PC-3 (cell line): ENCODE measurements around the gene EVA1A. TPM values are rescaled to one million over a fixed set of nuclear protein-coding genes. Genes with fewer than 3 reads are reported as not detected.

Experiments used
- ATAC-seq: fragments of 200-7000 bp; cut with Tn5 transposase; 2 replicates; pipeline ENCODE4 v1.9.1; 2020; ENCODE audit warnings: mild to moderate bottlenecking, moderate library complexity
- BruUV-seq: library from RNA; stranded (reverse); fragments of 400-500 nt; replicated peaks from 2 replicates; lab custom pipeline; 2021; lab: Mats Ljungman, UMichigan
- CTCF ChIA-PET: fragments of 300-600 bp; sonication (Branson Sonifier 250); formaldehyde crosslinking; loops from one replicate; lab custom pipeline; 2022; ENCODE audit warnings: antibody characterized with exemption; lab: Charles Lee
- POLR2A ChIA-PET: fragments of 300-600 bp; sonication (Branson Sonifier 250); formaldehyde crosslinking; loops from one replicate; lab custom pipeline; 2022; ENCODE audit warnings: antibody characterized with exemption; ENCODE audit not compliant: unreplicated experiment; lab: Charles Lee
- DNase-seq: peaks from one replicate; pipeline ENCODE4 v3.0.0-alpha.2; 2015
- H2AFZ ChIP-seq: fragments of 300-600 bp; sonication (generic); 2 replicates; pipeline ENCODE4 v1.6.0; 2016; ENCODE audit warnings: antibody characterized with exemption, low read length
- H3F3A ChIP-seq: fragments of 300-600 bp; sonication (generic); one replicate; pipeline ENCODE4 v1.6.0; 2017; ENCODE audit warnings: antibody characterized with exemption, low read length, control low read depth, mild to moderate bottlenecking; ENCODE audit not compliant: unreplicated experiment
- H3K27ac ChIP-seq: fragments of 300-600 bp; sonication (generic); 2 replicates; pipeline ENCODE4 v1.5.1; 2016; ENCODE audit warnings: mild to moderate bottlenecking, low read length
- H3K27me3 ChIP-seq: fragments of 300-600 bp; sonication (generic); 2 replicates; pipeline ENCODE4 v1.6.1; 2016; ENCODE audit warnings: low read length, mixed read lengths
- H3K36me3 ChIP-seq: fragments of 300-600 bp; sonication (generic); 2 replicates; pipeline ENCODE4 v1.6.1; 2016; ENCODE audit warnings: low read depth, mixed run types, low read length, mixed read lengths
- H3K4me1 ChIP-seq: fragments of 300-600 bp; sonication (generic); 2 replicates; pipeline ENCODE4 v1.5.1; 2016; ENCODE audit warnings: low read length; ENCODE audit not compliant: insufficient read depth
- H3K4me2 ChIP-seq: fragments of 300-600 bp; sonication (generic); 2 replicates; pipeline ENCODE4 v1.6.0; 2016; ENCODE audit warnings: low read length
- H3K4me3 ChIP-seq: fragments of 300-600 bp; sonication (generic); 2 replicates; pipeline ENCODE4 v1.5.1; 2016; ENCODE audit warnings: mild to moderate bottlenecking, low read length, mixed read lengths
- H3K79me2 ChIP-seq: fragments of 300-600 bp; sonication (generic); 2 replicates; pipeline ENCODE4 v1.6.1; 2017; ENCODE audit warnings: low read length, mixed read lengths
- H3K9ac ChIP-seq: fragments of 300-600 bp; sonication (generic); 2 replicates; pipeline ENCODE4 v1.6.0; 2016; ENCODE audit warnings: mild to moderate bottlenecking, low read length
- H3K9me2 ChIP-seq: fragments of 300-600 bp; sonication (generic); replicated peaks from 2 replicates; pipeline ENCODE4 v1.6.1; 2016; ENCODE audit warnings: mixed run types, low read length, mixed read lengths
- H3K9me3 ChIP-seq: fragments of 300-600 bp; sonication (generic); 2 replicates; pipeline ENCODE4 v1.6.1; 2016; ENCODE audit warnings: low read length, mixed read lengths
- H4K20me1 ChIP-seq: fragments of 300-600 bp; sonication (generic); 2 replicates; pipeline ENCODE4 v1.6.1; 2016; ENCODE audit warnings: low read length, mixed read lengths
- EZH2 ChIP-seq: fragments of 300-600 bp; sonication (generic); IDR thresholded peaks from one replicate; pipeline ENCODE4 v1.6.1; 2017; ENCODE audit warnings: antibody characterized with exemption, mild to moderate bottlenecking, low read length; ENCODE audit not compliant: unreplicated experiment
- EZH2phosphoT487 ChIP-seq: fragments of 300-600 bp; sonication (generic); IDR thresholded peaks from 2 replicates; pipeline ENCODE4 v1.6.1; 2018; ENCODE audit warnings: mild to moderate bottlenecking, antibody characterized with exemption, low read length, borderline replicate concordance
- intact Hi-C: fragments of 100-400 bp; cut with micrococcal nuclease; formaldehyde crosslinking; loops from 2 replicates; pipeline ENCODE4 v1.9.0; 2023
- total RNA-seq: library from RNA; depleted of rRNA; stranded (reverse); fragments of >200 nt; gene quantifications from 2 replicates; pipeline ENCODE4 v1.2.3, GENCODE V29; 2014
- TF ChIP-seq, protein P1 (sequence below): fragments of 300-600 bp; sonication (generic); conservative IDR thresholded peaks from 2 replicates; pipeline ENCODE4 v1.5.1; 2017; ENCODE audit warnings: antibody characterized with exemption, low read depth, mild to moderate bottlenecking, low read length

Gene EVA1A
- total RNA-seq, 1 experiment from 2014 or later = 48.9 TPM

DNA sequence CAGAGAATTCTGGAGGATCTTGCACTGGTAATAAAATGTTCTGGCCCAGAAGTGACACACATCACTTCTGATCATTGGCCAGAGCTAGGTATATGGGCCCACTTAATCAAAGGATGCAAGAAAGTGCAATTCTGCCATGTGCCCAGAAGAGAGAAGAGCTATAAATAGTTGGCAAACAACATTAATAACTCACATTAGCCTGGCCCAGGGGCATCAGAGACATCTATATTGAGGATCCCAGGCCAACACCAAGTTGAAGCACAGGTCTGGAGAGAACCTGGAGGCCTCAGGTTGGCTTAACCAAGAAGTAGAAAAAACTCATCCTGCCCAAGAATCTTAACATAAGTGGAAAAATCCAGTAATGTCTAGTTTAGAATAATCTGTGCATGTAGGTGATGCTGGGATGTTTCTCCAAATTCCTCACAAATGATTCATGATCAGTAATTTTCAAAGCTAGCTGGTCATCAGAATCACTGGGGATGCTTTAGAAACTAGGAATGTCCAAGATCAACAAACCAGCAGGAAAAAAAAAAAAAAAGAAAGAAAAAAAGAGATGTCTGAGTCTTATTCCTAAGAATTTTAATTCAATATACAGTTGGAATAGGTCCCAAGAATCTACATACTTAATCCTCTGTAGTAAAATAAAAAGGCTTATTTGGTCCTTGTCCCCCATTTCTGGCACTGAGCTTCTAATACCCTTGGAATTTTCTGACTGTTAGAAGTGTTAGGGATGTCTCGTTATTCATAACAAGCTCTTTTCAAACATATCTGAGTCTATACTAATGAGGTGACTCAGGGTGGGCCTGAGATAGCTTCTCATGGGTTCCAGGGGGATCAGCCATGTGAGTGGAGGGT is 35.0 kb upstream of the EVA1A start:
- intact Hi-C loops = no loop called here
- TF ChIP-seq, protein P1, sequence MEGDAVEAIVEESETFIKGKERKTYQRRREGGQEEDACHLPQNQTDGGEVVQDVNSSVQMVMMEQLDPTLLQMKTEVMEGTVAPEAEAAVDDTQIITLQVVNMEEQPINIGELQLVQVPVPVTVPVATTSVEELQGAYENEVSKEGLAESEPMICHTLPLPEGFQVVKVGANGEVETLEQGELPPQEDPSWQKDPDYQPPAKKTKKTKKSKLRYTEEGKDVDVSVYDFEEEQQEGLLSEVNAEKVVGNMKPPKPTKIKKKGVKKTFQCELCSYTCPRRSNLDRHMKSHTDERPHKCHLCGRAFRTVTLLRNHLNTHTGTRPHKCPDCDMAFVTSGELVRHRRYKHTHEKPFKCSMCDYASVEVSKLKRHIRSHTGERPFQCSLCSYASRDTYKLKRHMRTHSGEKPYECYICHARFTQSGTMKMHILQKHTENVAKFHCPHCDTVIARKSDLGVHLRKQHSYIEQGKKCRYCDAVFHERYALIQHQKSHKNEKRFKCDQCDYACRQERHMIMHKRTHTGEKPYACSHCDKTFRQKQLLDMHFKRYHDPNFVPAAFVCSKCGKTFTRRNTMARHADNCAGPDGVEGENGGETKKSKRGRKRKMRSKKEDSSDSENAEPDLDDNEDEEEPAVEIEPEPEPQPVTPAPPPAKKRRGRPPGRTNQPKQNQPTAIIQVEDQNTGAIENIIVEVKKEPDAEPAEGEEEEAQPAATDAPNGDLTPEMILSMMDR = no peak
- no peak for TF ChIP-seq EZH2
- TF ChIP-seq EZH2phosphoT487 = no peak
- no TSS peak for BruUV-seq
- POLR2A ChIA-PET = interaction anchor here (0.6 kb wide), 1 partner anchor 11 kb away, joined by 3 read pairs; no protein-coding TSS in a partner anchor
- Histone ChIP-seq H3K36me3 (no peaks in the 10 kb centered on the region), H3K4me2 (peak overlapping the region; percentile 54), H4K20me1 (no peaks in the 10 kb centered on the region), H3K9me2 (no peaks in the 10 kb centered on the region), H3K9me3 (no peaks in the 10 kb centered on the region), H3K4me3 (no peak overlapping the region), H3K27me3 (no peaks in the 10 kb centered on the region), H3K27ac (peak overlapping the region; percentile 53), H2AFZ (no peak overlapping the region), H3F3A (peaks cover 6% of the 10 kb centered on the region), H3K79me2 (no peaks in the 10 kb centered on the region), H3K9ac (no peak overlapping the region), H3K4me1 (peaks cover 67% of the 10 kb centered on the region)
- peak; percentile 69 for ATAC-seq
- DNase-seq = peak; percentile 90
- CTCF ChIA-PET = interaction anchor here (0.6 to 1.6 kb wide), 5 partner anchors 10 to 45 kb away, joined by 3 to 23 read pairs (median 5); no protein-coding TSS in a partner anchor

DNA sequence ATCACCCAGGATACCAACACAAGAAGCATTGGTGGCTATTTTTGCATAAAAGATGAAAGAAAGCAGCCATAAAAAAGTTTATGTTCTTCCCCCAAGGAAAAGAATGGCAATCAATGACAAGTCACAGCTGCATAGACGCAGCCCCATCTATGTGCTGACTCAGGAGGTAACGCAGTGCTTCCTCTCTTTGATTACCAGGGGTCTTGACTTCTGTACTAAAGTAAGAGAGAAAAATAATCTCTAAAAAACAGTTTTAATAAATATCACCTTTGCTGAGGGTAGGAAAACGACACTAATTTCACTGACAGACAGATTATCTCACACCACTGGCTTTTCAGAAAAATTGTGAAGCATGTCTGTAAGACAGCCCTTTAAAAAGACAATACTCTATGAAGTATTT is 33.9 kb upstream of the EVA1A start:
- CTCF ChIA-PET = no interaction called here
- DNase-seq (no peak), ATAC-seq (no peak)
- Histone ChIP-seq H3K27me3 (no peaks in the 10 kb centered on the region), H3K9ac (no peak overlapping the region), H3K79me2 (no peaks in the 10 kb centered on the region), H3K9me2 (no peaks in the 10 kb centered on the region), H3K9me3 (no peaks in the 10 kb centered on the region), H3K4me3 (no peak overlapping the region), H3K27ac (peak overlapping the region; percentile 53), H4K20me1 (no peaks in the 10 kb centered on the region), H3K4me2 (peak overlapping the region; percentile 54), H2AFZ (peak overlapping the region; percentile 33; the same call in 1 of the 2 replicates), H3F3A (peaks cover 6% of the 10 kb centered on the region), H3K36me3 (no peaks in the 10 kb centered on the region), H3K4me1 (peaks cover 56% of the 10 kb centered on the region)
- no TSS peak for BruUV-seq
- TF ChIP-seq EZH2phosphoT487 (no peak), EZH2 (no peak)
- TF ChIP-seq, protein P1 = no peak
- POLR2A ChIA-PET = no interaction called here
- intact Hi-C loops = no loop called here

DNA sequence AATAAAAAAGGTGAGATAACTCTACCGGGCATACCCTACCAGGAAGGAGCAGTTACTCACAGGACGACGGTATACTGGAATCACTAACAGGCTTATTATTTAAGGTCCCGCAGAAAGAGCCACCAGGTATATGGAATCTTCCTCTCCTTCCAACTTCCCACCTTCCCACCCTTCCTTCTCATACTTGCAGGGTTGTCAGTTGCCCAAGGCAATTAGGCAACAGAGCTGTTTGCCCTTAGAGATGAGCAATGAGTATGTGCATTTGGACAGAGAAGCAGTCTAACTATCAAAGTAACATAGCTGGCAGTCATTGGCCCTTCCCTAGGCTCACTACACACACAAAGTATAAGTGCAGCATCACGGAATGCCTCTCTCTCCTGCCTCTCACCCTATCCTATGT is 32.1 kb upstream of the EVA1A start:
- DNase-seq (peak; percentile 57), ATAC-seq (no peak)
- no peaks in the 10 kb centered on the region for H3K36me3 ChIP-seq
- peak overlapping the region; percentile 69 for H3K27ac ChIP-seq
- no peak overlapping the region for H3K9ac ChIP-seq
- peaks cover 68% of the 10 kb centered on the region for H3K4me1 ChIP-seq
- H3K9me2 ChIP-seq = no peaks in the 10 kb centered on the region
- BruUV-seq = no TSS peak
- CTCF ChIA-PET = no interaction called here
- intact Hi-C loops = no loop called here
- no peaks in the 10 kb centered on the region for H3K27me3 ChIP-seq
- H4K20me1 ChIP-seq = no peaks in the 10 kb centered on the region
- peaks cover 12% of the 10 kb centered on the region for H3F3A ChIP-seq
- H3K4me3 ChIP-seq = no peak overlapping the region
- H3K79me2 ChIP-seq = no peaks in the 10 kb centered on the region
- no peaks in the 10 kb centered on the region for H3K9me3 ChIP-seq
- 0 out of 2 replicates have a peak overlapping the region, but pooled peaks have one; percentile 10 for H2AFZ ChIP-seq
- peak overlapping the region; percentile 42 for H3K4me2 ChIP-seq
- TF ChIP-seq EZH2 (no peak), EZH2phosphoT487 (no peak)
- TF ChIP-seq, protein P1 = no peak
- POLR2A ChIA-PET = no interaction called here
